ENCODE results near the gene MXRA7. TPM values are rescaled to one million over a fixed set of nuclear protein-coding genes. Genes with fewer than 3 reads are reported as not detected.
A peak's percentile ranks its signal among the peaks of the same experiment; 100 is the strongest.

Gene MXRA7, protein sequence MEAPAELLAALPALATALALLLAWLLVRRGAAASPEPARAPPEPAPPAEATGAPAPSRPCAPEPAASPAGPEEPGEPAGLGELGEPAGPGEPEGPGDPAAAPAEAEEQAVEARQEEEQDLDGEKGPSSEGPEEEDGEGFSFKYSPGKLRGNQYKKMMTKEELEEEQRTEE
- 100 to 1,000 TPM; 241 to 341 TPM for total RNA-seq

DNA sequence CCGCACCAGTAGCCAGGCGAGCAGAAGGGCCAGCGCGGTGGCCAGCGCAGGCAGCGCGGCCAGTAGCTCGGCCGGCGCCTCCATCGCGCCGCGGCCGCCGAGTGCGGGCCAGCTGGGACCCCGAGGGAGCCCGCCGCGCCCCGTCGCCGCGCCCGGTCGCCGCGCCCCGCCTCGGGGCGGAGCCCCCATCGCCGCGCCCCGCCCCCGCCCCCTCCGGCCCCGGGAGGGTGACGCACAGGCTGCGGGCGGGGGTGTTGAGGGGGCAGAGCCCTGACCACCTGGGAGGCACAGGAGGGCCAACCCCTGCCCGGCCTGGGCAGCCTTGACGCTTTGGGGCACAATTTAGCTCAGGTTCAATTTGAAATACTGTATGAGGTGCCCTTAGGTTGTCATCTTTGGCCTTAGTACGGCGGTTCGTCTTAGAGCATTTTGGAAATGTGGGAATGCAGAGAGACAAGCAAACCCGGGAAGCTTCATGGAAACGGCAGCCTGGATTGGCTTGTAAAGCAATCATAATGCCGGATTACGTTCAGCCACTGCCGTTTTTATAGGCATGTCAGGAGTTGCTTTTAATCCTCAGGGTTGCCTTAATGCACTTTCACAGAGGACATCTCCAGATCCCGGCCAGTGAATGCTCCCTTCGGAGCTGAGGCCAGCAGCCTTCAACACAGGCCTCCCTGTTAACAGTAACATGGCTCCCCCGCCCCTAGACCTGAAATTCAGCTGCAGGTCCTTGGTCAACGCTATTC, at the start of gene MXRA7:
TSS of gene MXRA7 (minus strand) at position 103 of the 749 bp plus-strand sequence. CDS start at position 84, 19 bp downstream.
- Histone ChIP-seq H3K27me3 (replicated peaks; ENCODE audit: insufficient read depth) (no peaks in the 10 kb centered on the region), H3K27ac (peak within 1 kb of the TSS; percentile 95 to 98), H3K9me3 (no peaks in the 10 kb centered on the region), H3K36me3 (peaks cover 12% of the 10 kb centered on the region), H3K4me1 (ENCODE audit: control insufficient read depth in 1 of 2, low read depth in 2 of 2) (peaks cover 18 to 62% of the 10 kb centered on the region in 2 donors), H3K4me3 (peak within 1 kb of the TSS; percentile 74)
- ATAC-seq (ENCODE audit: insufficient number of reproducible peaks, low FRiP score, low read depth) (peak; percentile 24), DNase-seq (ENCODE audit: low spot score) (no peak)
- TF ChIP-seq, protein P1, sequence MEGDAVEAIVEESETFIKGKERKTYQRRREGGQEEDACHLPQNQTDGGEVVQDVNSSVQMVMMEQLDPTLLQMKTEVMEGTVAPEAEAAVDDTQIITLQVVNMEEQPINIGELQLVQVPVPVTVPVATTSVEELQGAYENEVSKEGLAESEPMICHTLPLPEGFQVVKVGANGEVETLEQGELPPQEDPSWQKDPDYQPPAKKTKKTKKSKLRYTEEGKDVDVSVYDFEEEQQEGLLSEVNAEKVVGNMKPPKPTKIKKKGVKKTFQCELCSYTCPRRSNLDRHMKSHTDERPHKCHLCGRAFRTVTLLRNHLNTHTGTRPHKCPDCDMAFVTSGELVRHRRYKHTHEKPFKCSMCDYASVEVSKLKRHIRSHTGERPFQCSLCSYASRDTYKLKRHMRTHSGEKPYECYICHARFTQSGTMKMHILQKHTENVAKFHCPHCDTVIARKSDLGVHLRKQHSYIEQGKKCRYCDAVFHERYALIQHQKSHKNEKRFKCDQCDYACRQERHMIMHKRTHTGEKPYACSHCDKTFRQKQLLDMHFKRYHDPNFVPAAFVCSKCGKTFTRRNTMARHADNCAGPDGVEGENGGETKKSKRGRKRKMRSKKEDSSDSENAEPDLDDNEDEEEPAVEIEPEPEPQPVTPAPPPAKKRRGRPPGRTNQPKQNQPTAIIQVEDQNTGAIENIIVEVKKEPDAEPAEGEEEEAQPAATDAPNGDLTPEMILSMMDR (IDR thresholded peaks at IDR 0.05), result no peak

DNA sequence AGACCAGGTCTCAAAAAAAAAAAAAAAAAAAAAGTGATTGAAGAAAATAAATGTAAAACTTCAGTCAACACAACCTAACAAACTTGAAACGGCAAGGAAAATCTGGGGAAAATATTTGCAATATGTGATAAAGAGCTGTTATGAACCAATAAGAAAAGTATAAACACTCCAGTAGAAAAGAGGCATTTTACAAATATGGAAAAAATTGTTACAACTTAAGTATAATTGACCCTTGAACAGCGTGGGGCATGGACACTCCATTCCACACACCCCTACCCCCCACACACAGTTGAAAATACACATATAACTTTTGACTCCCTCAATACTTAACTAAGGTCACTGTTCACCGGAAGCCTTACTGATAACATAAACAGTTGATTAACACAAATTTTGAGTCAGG, 47.8 kb upstream of the MXRA7 start:
- Histone ChIP-seq H3K9me3 (no peaks in the 10 kb centered on the region), H3K36me3 (peaks cover 16% of the 10 kb centered on the region), H3K27me3 (replicated peaks; ENCODE audit: insufficient read depth) (no peaks in the 10 kb centered on the region), H3K27ac (no peak overlapping the region), H3K4me1 (ENCODE audit: control insufficient read depth in 1 of 2, low read depth in 2 of 2) (no peaks in the 10 kb centered on the region), H3K4me3 (no peak overlapping the region)
- TF ChIP-seq, protein P1 (IDR thresholded peaks at IDR 0.05), result no peak
- ATAC-seq (ENCODE audit: insufficient number of reproducible peaks, low FRiP score, low read depth) (no peak), DNase-seq (ENCODE audit: low spot score) (no peak)

DNA sequence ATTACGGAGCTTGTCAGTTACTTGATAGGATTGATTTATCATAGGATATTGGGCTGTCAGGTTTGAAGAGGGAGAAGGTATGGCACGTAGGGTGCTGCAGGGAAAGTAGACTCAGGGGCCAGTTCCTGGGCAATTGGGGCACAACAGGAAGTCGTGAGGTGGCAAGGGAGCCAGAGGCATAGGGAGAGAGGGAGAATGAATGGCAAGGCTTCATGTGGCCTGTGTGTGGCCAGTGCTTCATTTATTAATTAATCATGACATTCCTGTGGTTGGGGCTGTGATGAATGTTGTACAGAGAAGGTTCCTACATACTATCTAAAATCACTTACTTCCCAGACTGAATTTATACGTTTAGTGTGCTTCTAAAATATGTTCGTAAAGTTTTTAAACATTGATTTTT, 46.5 kb upstream of the MXRA7 start:
- Histone ChIP-seq H3K27ac (no peak overlapping the region), H3K36me3 (peaks cover 16% of the 10 kb centered on the region), H3K27me3 (replicated peaks; ENCODE audit: insufficient read depth) (no peaks in the 10 kb centered on the region), H3K4me1 (ENCODE audit: control insufficient read depth in 1 of 2, low read depth in 2 of 2) (no peaks in the 10 kb centered on the region), H3K4me3 (no peak overlapping the region), H3K9me3 (no peaks in the 10 kb centered on the region)
- TF ChIP-seq, protein P1 (IDR thresholded peaks at IDR 0.05), result no peak
- ATAC-seq (ENCODE audit: insufficient number of reproducible peaks, low FRiP score, low read depth) (no peak), DNase-seq (ENCODE audit: low spot score) (no peak)

DNA sequence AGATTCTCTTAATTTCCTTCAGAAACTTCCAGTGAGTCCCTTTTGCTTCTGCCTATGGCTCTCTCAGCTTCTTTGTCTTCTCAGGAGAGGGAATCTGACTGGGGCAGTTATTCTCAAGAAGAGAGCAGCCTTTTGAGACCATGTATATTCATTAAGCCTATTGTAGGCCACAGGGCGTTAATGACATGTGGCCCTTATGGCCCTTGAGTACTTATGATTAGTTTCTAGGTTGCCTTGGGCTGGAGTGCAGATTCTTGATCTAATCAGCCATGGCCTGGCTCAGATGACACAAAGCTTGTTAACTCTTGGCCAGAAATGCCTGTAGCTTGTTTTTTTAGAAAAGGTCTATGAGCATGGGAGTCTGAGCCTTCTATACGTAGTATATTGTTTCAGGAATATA, 44.5 kb upstream of the MXRA7 start:
- Histone ChIP-seq H3K9me3 (no peaks in the 10 kb centered on the region), H3K27ac (no peak overlapping the region), H3K4me3 (no peak overlapping the region), H3K27me3 (replicated peaks; ENCODE audit: insufficient read depth) (no peaks in the 10 kb centered on the region), H3K4me1 (ENCODE audit: control insufficient read depth in 1 of 2, low read depth in 2 of 2) (no peaks in the 10 kb centered on the region), H3K36me3 (peaks cover 16% of the 10 kb centered on the region)
- DNase-seq (ENCODE audit: low spot score) (no peak), ATAC-seq (ENCODE audit: insufficient number of reproducible peaks, low FRiP score, low read depth) (no peak)
- TF ChIP-seq, protein P1 (IDR thresholded peaks at IDR 0.05), result no peak

DNA sequence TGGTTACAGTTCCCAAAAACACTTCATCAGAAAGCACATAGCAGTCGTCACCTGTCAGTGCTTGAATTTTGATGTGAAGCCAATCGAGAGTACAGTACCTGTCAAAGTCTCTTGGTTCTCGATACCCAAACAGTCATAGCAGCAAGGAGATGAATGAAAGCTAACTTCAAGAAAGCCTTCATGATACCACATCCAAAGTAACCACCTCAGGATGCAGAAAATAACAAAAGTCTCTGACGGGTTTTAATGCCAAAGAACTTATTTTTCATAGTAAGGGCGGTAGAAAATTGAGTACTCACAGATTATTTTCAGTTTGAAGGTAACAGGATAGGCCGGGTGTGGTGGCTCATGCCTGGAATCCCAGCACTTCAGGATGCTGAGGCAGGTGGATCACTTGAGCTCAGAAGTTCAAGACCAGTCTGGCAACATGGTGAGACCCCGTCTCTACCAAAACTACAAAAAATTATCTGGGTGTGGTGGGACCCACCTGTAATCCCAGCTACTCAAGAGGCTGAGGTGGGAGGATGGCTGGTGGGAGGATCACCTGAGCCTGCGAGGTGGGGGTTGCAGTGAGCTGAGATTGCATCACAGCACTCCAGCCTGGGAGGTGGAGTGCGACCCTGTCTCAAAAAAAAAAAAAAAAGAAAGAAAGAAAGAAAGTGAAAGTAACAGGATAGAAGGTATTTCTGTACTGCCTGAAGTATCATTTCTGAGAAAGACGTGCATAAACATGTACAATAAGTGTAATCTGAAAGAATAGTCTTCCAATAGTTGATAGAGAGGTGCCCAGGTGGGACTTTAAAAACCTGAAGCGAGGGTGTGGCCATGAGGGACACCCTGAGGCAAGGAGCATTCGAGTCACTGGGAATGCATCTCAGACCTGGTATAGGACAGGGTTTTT, 42.5 kb upstream of the MXRA7 start:
- H3K27me3 ChIP-seq (replicated peaks; ENCODE audit: insufficient read depth), result no peaks in the 10 kb centered on the region
- no peak for DNase-seq (ENCODE audit: low spot score)
- H3K36me3 ChIP-seq, result peaks cover 16% of the 10 kb centered on the region
- H3K4me3 ChIP-seq, result no peak overlapping the region
- no peak overlapping the region for H3K27ac ChIP-seq
- no peaks in the 10 kb centered on the region for H3K9me3 ChIP-seq
- H3K4me1 ChIP-seq (ENCODE audit: control insufficient read depth in 1 of 2, low read depth in 2 of 2), result no peaks in the 10 kb centered on the region
- TF ChIP-seq, protein P1 (IDR thresholded peaks at IDR 0.05), result no peak
- ATAC-seq (ENCODE audit: insufficient number of reproducible peaks, low FRiP score, low read depth), result no peak

Measured in thoracic aorta (tissue), 2 donors.